Esophagus squamous epithelium (tissue), 4 donors: Measurements from ENCODE around the gene CPNE4.

Experiments used
- CTCF ChIP-seq, 6 experiments: fragments of 450-650 bp in 4 of 6; fragments of 200-600 bp in 2 of 6; sonication (generic) in 2 of 6; IDR thresholded peaks; one replicate each; pipeline ENCODE4 v1.5.1; 2016 to 2019; ENCODE audit warnings: antibody characterized with exemption in 6 of 6, mild to moderate bottlenecking in 4 of 6, moderate library complexity in 4 of 6
- POLR2A ChIP-seq, 4 donors: fragments of 450-650 bp; IDR thresholded peaks; one replicate each; pipeline ENCODE4 v1.6.1; 2017; ENCODE audit warnings: antibody characterized with exemption in 4 of 4, mild to moderate bottlenecking in 4 of 4, moderate library complexity in 3 of 4

DNA sequence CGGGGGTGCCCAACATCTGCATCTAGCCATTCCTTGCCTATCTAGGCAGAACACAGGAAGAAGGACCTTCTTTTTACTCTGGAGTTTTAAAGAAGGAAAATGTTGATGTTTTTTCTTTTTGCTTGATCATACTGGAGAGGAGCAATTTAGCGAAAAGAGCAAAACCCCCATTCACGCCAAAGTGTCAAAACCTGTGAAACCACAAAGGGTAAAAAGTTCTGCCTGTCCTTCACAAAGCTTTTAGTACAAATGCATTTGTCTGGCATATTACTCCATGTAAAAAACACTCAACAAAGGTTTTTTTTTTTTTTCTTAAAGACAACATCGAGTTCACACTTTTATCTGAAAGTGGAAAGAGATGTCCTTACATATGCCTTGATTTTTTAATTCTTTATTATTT lies 317.9 kb downstream of the CPNE4 start:
- no peak for TF ChIP-seq POLR2A (IDR thresholded peaks at IDR 0.05)
- TF ChIP-seq CTCF (IDR thresholded peaks at IDR 0.05), result no peak
